Measurements from ENCODE around the gene SYT3. TPM values are rescaled to one million over a fixed set of nuclear protein-coding genes. Genes with fewer than 3 reads are reported as not detected.

Gene SYT3
- total RNA-seq, result 0.09 TPM in 1 of 2 replicates, not detected in the other

GRCh38 chr19:50639121-50640112 is at the start of gene SYT3:
Gene SYT3 (minus strand): TSS chr19:50639881. CDS start chr19:50637411, 2,470 bp downstream.

GRCh38 chr19:50649433-50650391 is 10.0 kb upstream of the SYT3 start, which contains the start of gene C19orf81:
Gene C19orf81 (plus strand): TSS chr19:50649445. CDS start chr19:50649445, 0 bp downstream.

Other genes with a start within 250 kb of the SYT3 start
- gene SPIB, start 220.9 kb downstream of the SYT3 start, total RNA-seq, result not detected in 2 replicates
- gene MYBPC2, start 207.0 kb downstream of the SYT3 start, total RNA-seq, result not detected in 2 replicates
- gene EMC10, start 163.4 kb downstream of the SYT3 start, total RNA-seq, result 30.2 and 33.5 TPM in 2 replicates
- 0.09 and 0.28 TPM in 2 replicates for gene GARIN5A, start 163.0 kb downstream of the SYT3 start, total RNA-seq
- gene JOSD2, start 128.7 kb downstream of the SYT3 start, total RNA-seq, result 36.1 and 38.2 TPM in 2 replicates
- gene ASPDH, start 126.0 kb downstream of the SYT3 start, total RNA-seq, result not detected in 2 replicates
- 0.14 and 0.18 TPM in 2 replicates for gene LRRC4B, start 71.4 kb downstream of the SYT3 start, total RNA-seq
- not detected in 2 replicates for gene C19orf81, start 9.6 kb upstream of the SYT3 start, total RNA-seq
- 2.5 and 3.1 TPM in 2 replicates for gene SHANK1, start 79.9 kb upstream of the SYT3 start, total RNA-seq
- 33.6 and 37.0 TPM in 2 replicates for gene CLEC11A, start 83.5 kb upstream of the SYT3 start, total RNA-seq
- not detected in 2 replicates for gene GPR32, start 130.6 kb upstream of the SYT3 start, total RNA-seq
- not detected in 2 replicates for gene ACP4, start 150.5 kb upstream of the SYT3 start, total RNA-seq
- not detected in 2 replicates for gene KLK1, start 183.9 kb upstream of the SYT3 start, total RNA-seq
- not detected in 2 replicates for gene KLK15, start 193.7 kb upstream of the SYT3 start, total RNA-seq
- not detected in 2 replicates for gene KLK3, start 215.0 kb upstream of the SYT3 start, total RNA-seq
- gene KLK2, start 233.6 kb upstream of the SYT3 start, total RNA-seq, result not detected in 2 replicates

All from smooth muscle cell of bladder (primary cell).